HepG2 (cell line): ENCODE data around the gene PDE6C. TPM values are rescaled to one million over a fixed set of nuclear protein-coding genes. Genes with fewer than 3 reads are reported as not detected.

ENCODE experiments used
- ELF1 ChIP-seq: sonication (generic); formaldehyde crosslinking; IDR thresholded peaks from 2 replicates; pipeline ENCODE4 v1.4.0; 2020; ENCODE audit warnings: missing genetic modification reagents
- ELF4 ChIP-seq: sonication (generic); formaldehyde crosslinking; IDR thresholded peaks from 2 replicates; pipeline ENCODE4 v1.5.0; 2020; ENCODE audit warnings: missing genetic modification reagents, mild to moderate bottlenecking, moderate library complexity, borderline replicate concordance
- ESRRA ChIP-seq: sonication (generic); formaldehyde crosslinking; IDR thresholded peaks from 2 replicates; pipeline ENCODE4 v1.5.1; 2020; ENCODE audit warnings: mild to moderate bottlenecking, low read depth, missing genetic modification reagents
- KLF16 ChIP-seq, 2 experiments: sonication (generic) in 1 of 2; formaldehyde crosslinking in 1 of 2; IDR thresholded peaks; 2 replicates each; pipeline versions ENCODE4 v1.6.1 to v1.8.0; 2016 to 2023; ENCODE audit warnings: missing genetic modification reagents in 2 of 2, missing compliant biosample characterization in 1 of 2
- LCORL ChIP-seq, 2 experiments: fragments of 450-650 bp in 1 of 2; sonication (generic) in 1 of 2; formaldehyde crosslinking in 1 of 2; IDR thresholded peaks; 2 replicates each; pipeline versions ENCODE4 v1.5.0 to v1.6.1; 2017 to 2020; ENCODE audit warnings: antibody characterized with exemption in 1 of 2, missing genetic modification reagents in 1 of 2
- MBNL3 ChIP-seq: fragments of 250-450 bp; sonication (Bioruptor Pico); conservative IDR thresholded peaks from 2 replicates; pipeline ENCODE4 v1.8.0; 2022; ENCODE audit warnings: mild to moderate bottlenecking, inconsistent platforms
- MEIS1 ChIP-seq: sonication (generic); formaldehyde crosslinking; IDR thresholded peaks from 2 replicates; pipeline ENCODE4 v1.9.0; 2021; ENCODE audit warnings: mild to moderate bottlenecking, missing genetic modification reagents, moderate library complexity, borderline replicate concordance
- MYC ChIP-seq: sonication (generic); formaldehyde crosslinking; IDR thresholded peaks from 2 replicates; pipeline ENCODE4 v1.9.0; 2021; ENCODE audit warnings: missing genetic modification reagents, borderline replicate concordance
- NFE2 ChIP-seq: sonication (generic); formaldehyde crosslinking; IDR thresholded peaks from 2 replicates; pipeline ENCODE4 v1.4.0; 2020; ENCODE audit warnings: missing genetic modification reagents
- PHF20 ChIP-seq: sonication (generic); formaldehyde crosslinking; IDR thresholded peaks from 2 replicates; pipeline ENCODE4 v1.5.0; 2020; ENCODE audit warnings: mild to moderate bottlenecking, missing genetic modification reagents
- RARA ChIP-seq: IDR thresholded peaks from 2 replicates; pipeline ENCODE4 v1.6.1; 2016; ENCODE audit warnings: missing genetic modification reagents, missing compliant biosample characterization
- RBM22 ChIP-seq: fragments of 200-400 bp; formaldehyde crosslinking; optimal IDR thresholded peaks from 2 replicates; pipeline ENCODE3; 2017; ENCODE audit warnings: mild to moderate bottlenecking, low read length, moderate library complexity
- ZNF251 ChIP-seq: sonication (generic); formaldehyde crosslinking; IDR thresholded peaks from 2 replicates; pipeline ENCODE4 v1.9.0; 2021; ENCODE audit warnings: mild to moderate bottlenecking, missing genetic modification reagents
- ZNF263 ChIP-seq: sonication (generic); formaldehyde crosslinking; IDR thresholded peaks from 2 replicates; pipeline ENCODE4 v1.4.0; 2020; ENCODE audit warnings: missing genetic modification reagents
- ZNF530 ChIP-seq: sonication (generic); formaldehyde crosslinking; IDR thresholded peaks from 2 replicates; pipeline ENCODE4 v1.5.0; 2020; ENCODE audit warnings: low read depth, mild to moderate bottlenecking, missing genetic modification reagents
- ZNF605 ChIP-seq: sonication (generic); formaldehyde crosslinking; IDR thresholded peaks from 2 replicates; pipeline ENCODE4 v1.8.0; 2022; ENCODE audit warnings: mild to moderate bottlenecking, missing genetic modification reagents
- ZNF788 ChIP-seq: sonication (generic); formaldehyde crosslinking; IDR thresholded peaks from 2 replicates; pipeline ENCODE4 v1.5.0; 2020; ENCODE audit warnings: mild to moderate bottlenecking, missing genetic modification reagents, borderline replicate concordance
- ZNF83 ChIP-seq: sonication (generic); formaldehyde crosslinking; IDR thresholded peaks from 2 replicates; pipeline ENCODE4 v1.4.0; 2020; ENCODE audit warnings: missing genetic modification reagents, mild to moderate bottlenecking, borderline replicate concordance
- polyA plus RNA-seq, 8 experiments: library from polyadenylated mRNA; depleted of rRNA in 3 of 8; stranded (reverse) in 7 of 8; unstranded in 1 of 8; fragments of >200 nt; fragmentation: Illumina TruSeq in 4 of 8; extraction: Trizol in 4 of 8; gene quantifications; 2 replicates each; pipeline versions ENCODE4 v1.2.1 to v1.2.3, GENCODE V29; 2011 to 2016; ENCODE audit warnings: low read depth in 4 of 8, missing spikeins in 1 of 8, mixed read lengths in 1 of 8; ENCODE audit not compliant: insufficient read depth in 1 of 8
- total RNA-seq, 5 experiments: library from RNA; depleted of rRNA; stranded (reverse); fragments of >200 nt; fragmentation: Illumina TruSeq; extraction: Trizol; gene quantifications; 2 replicates each; pipeline ENCODE4 v1.2.3, GENCODE V29; 2016; ENCODE audit warnings: low read depth in 1 of 5
- TF ChIP-seq, protein P1 (sequence below): sonication (generic); formaldehyde crosslinking; IDR thresholded peaks from 2 replicates; pipeline ENCODE4 v1.4.0; 2020; ENCODE audit warnings: missing genetic modification reagents
- TF ChIP-seq, protein P2 (sequence below): sonication (generic); formaldehyde crosslinking; IDR thresholded peaks from 2 replicates; pipeline ENCODE4 v1.5.0; 2020; ENCODE audit warnings: missing genetic modification reagents, mild to moderate bottlenecking, borderline replicate concordance
- TF ChIP-seq, protein P3 (sequence below): IDR thresholded peaks from 2 replicates; pipeline ENCODE4 v1.6.1; 2016; ENCODE audit warnings: mild to moderate bottlenecking, missing biosample characterization, missing genetic modification reagents
- TF ChIP-seq, protein P4 (sequence below): sonication (generic); formaldehyde crosslinking; IDR thresholded peaks from 2 replicates; pipeline ENCODE4 v1.4.0; 2020; ENCODE audit warnings: missing genetic modification reagents

PDE6C gene
- total and polyA plus RNA-seq, 2 of the 13 experiments (the other 11 are each of a cell fraction or from before 2014, with no cell fraction given): 0.64 TPM; not detected in 1

DNA sequence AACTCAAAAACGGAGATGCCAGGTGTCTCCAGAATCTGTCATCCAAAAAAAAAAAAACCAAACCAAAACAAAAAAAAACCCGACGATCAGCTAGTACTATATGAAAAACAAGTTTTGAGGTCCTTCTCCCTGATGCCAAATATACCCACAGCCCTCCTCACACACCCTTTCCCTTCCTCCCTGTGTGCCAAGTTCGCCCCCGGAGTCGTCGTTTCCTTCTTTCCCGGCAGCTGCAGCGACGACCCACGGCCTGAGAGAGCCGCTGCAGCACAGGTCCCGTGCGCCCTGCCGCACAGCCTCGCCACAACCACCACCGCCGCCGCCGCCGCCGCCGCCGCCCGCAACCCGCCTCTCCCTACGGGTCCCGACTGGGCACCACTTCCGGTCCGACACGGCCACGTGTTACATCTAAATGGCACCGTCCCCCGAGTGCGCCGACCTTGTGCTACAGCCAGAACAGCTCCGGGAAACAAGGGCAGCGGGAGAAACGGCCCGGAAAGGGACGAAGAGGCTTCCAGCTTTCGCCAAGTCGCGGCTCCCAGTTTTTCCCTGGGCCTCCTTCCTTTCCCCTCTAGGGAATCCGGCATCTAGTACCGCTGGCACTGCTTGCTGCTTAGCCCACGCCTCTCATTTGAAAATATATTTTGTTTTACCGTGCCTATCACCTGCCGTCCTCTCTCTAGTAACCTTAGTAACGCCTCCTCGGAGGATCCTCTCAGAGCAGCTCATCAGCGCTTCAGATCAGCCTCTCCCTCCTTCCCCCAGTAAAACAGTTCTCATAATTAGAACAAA, 90.1 kb downstream of the PDE6C start, which contains the start of gene FRA10AC1 (continued):
- TF ChIP-seq, protein P1, sequence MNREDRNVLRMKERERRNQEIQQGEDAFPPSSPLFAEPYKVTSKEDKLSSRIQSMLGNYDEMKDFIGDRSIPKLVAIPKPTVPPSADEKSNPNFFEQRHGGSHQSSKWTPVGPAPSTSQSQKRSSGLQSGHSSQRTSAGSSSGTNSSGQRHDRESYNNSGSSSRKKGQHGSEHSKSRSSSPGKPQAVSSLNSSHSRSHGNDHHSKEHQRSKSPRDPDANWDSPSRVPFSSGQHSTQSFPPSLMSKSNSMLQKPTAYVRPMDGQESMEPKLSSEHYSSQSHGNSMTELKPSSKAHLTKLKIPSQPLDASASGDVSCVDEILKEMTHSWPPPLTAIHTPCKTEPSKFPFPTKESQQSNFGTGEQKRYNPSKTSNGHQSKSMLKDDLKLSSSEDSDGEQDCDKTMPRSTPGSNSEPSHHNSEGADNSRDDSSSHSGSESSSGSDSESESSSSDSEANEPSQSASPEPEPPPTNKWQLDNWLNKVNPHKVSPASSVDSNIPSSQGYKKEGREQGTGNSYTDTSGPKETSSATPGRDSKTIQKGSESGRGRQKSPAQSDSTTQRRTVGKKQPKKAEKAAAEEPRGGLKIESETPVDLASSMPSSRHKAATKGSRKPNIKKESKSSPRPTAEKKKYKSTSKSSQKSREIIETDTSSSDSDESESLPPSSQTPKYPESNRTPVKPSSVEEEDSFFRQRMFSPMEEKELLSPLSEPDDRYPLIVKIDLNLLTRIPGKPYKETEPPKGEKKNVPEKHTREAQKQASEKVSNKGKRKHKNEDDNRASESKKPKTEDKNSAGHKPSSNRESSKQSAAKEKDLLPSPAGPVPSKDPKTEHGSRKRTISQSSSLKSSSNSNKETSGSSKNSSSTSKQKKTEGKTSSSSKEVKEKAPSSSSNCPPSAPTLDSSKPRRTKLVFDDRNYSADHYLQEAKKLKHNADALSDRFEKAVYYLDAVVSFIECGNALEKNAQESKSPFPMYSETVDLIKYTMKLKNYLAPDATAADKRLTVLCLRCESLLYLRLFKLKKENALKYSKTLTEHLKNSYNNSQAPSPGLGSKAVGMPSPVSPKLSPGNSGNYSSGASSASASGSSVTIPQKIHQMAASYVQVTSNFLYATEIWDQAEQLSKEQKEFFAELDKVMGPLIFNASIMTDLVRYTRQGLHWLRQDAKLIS (CRISPR knock-in tag): no peak
- peak; percentile 95; the same call in 1 of the 2 replicates for TF ChIP-seq ZNF83 (CRISPR knock-in tag)
- TF ChIP-seq ZNF530 (CRISPR knock-in tag): no peak
- TF ChIP-seq LCORL (IDR thresholded peaks at IDR 0.05): no peak
- TF ChIP-seq LCORL (CRISPR knock-in tag; IDR thresholded peaks at IDR 0.05): peak; percentile 79
- peak; percentile 99 for TF ChIP-seq ZNF788 (CRISPR knock-in tag)
- TF ChIP-seq ELF4 (CRISPR knock-in tag): peak; percentile 67; the same call in 1 of the 2 replicates
- TF ChIP-seq, protein P2, sequence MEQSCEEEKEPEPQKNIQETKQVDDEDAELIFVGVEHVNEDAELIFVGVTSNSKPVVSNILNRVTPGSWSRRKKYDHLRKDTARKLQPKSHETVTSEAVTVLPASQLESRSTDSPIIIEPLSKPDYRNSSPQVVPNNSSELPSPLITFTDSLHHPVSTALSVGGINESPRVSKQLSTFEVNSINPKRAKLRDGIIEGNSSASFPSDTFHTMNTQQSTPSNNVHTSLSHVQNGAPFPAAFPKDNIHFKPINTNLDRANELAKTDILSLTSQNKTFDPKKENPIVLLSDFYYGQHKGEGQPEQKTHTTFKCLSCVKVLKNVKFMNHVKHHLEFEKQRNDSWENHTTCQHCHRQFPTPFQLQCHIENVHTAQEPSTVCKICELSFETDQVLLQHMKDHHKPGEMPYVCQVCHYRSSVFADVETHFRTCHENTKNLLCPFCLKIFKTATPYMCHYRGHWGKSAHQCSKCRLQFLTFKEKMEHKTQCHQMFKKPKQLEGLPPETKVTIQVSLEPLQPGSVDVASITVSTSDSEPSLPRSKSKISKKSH (CRISPR knock-in tag): peak; percentile 94; the same call in 1 of the 2 replicates
- 0 out of 2 replicates have a peak, but pooled peaks have one; percentile 77 for TF ChIP-seq ZNF251 (CRISPR knock-in tag)
- TF ChIP-seq ZNF263 (CRISPR knock-in tag): 0 out of 2 replicates have a peak, but pooled peaks have one; percentile 42
- peak; percentile 83 for TF ChIP-seq ELF1 (CRISPR knock-in tag)
- no peak for TF ChIP-seq NFE2
- TF ChIP-seq ZNF605 (CRISPR knock-in tag): peak; percentile 59; the same call in 1 of the 2 replicates
- TF ChIP-seq PHF20 (CRISPR knock-in tag): peak; percentile 98
- peak in 1 of 2 experiments; percentile 91; a peak in 2 of 4 replicates for TF ChIP-seq KLF16 (CRISPR knock-in tag; IDR thresholded peaks at IDR 0.05)
- peak; percentile 55; the same call in 1 of the 2 replicates for TF ChIP-seq RARA (CRISPR knock-in tag)
- TF ChIP-seq, protein P3, sequence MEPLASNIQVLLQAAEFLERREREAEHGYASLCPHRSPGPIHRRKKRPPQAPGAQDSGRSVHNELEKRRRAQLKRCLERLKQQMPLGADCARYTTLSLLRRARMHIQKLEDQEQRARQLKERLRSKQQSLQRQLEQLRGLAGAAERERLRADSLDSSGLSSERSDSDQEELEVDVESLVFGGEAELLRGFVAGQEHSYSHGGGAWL: peak; percentile 69
- TF ChIP-seq, protein P4, sequence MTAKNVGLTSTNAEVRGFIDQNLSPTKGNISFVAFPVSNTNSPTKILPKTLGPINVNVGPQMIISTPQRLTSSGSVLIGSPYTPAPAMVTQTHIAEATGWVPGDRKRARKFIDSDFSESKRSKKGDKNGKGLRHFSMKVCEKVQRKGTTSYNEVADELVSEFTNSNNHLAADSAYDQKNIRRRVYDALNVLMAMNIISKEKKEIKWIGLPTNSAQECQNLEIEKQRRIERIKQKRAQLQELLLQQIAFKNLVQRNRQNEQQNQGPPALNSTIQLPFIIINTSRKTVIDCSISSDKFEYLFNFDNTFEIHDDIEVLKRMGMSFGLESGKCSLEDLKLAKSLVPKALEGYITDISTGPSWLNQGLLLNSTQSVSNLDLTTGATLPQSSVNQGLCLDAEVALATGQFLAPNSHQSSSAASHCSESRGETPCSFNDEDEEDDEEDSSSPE (CRISPR knock-in tag): peak; percentile 80
- peak; percentile 92 for TF ChIP-seq MYC (CRISPR knock-in tag)
- TF ChIP-seq ESRRA (CRISPR knock-in tag): peak; percentile 74
- peak; percentile 58 for TF ChIP-seq RBM22
- no peak for TF ChIP-seq MBNL3 (CRISPR knock-in tag)
- peak; percentile 81; the same call in 1 of the 2 replicates for TF ChIP-seq MEIS1 (CRISPR knock-in tag)
